BJ (cell line): ENCODE results near the gene TM7SF2. TPM values are rescaled to one million over a fixed set of nuclear protein-coding genes. Genes with fewer than 3 reads are reported as not detected.
A peak's percentile ranks its signal among the peaks of the same experiment; 100 is the strongest.

Source experiments
- CTCF ChIA-PET: fragments of 350-600 bp; formaldehyde crosslinking; extraction: SDS; loops from one replicate; lab custom pipeline; 2021; ENCODE audit warnings: antibody characterized with exemption, inconsistent platforms; lab: Yijun Ruan, JAX
- POLR2A ChIA-PET: fragments of 300-600 bp; sonication (Branson Sonifier 250); formaldehyde crosslinking; extraction: SDS; loops from one replicate; lab custom pipeline; 2021; ENCODE audit warnings: antibody characterized with exemption; lab: Charles Lee
- DNase-seq: peaks from one replicate; pipeline ENCODE4 v3.0.0-alpha.2; 2011; ENCODE audit warnings: low read depth
- H3K27me3 ChIP-seq: 2 replicates; pipeline ENCODE4 v1.6.0; 2011; ENCODE audit warnings: low read length; ENCODE audit not compliant: control insufficient read depth, insufficient read depth
- H3K36me3 ChIP-seq: 2 replicates; pipeline ENCODE4 v1.5.1; 2011; ENCODE audit warnings: low read length; ENCODE audit not compliant: control insufficient read depth, insufficient read depth
- H3K4me3 ChIP-seq: 2 replicates; pipeline ENCODE4 v1.5.1; 2011; ENCODE audit warnings: low read depth, mild to moderate bottlenecking, control low read depth, low read length
- CTCF ChIP-seq: IDR thresholded peaks from 2 replicates; pipeline ENCODE4 v1.5.1; 2011; ENCODE audit warnings: low read depth, mild to moderate bottlenecking, control low read depth, inconsistent platforms, low read length, moderate library complexity; ENCODE audit not compliant: insufficient read depth
- polyA plus RNA-seq: library from polyadenylated mRNA; depleted of rRNA; stranded (reverse); fragments of >200 nt; gene quantifications from 2 replicates; pipeline ENCODE4 v1.2.3, GENCODE V29; 2011

Gene TM7SF2
- polyA plus RNA-seq, 1 experiment: 8.2 TPM

GRCh38 chr11:65107751-65108468 lies 3.8 kb upstream of the TM7SF2 start:
- Histone ChIP-seq H3K27me3 (no peaks in the 10 kb centered on the region), H3K36me3 (peaks cover 7% of the 10 kb centered on the region; the same call in 1 of the 2 replicates), H3K4me3 (no peak overlapping the region)
- CTCF ChIA-PET: interaction anchor here (1.5 to 7.2 kb wide), 4 partner anchors 10 to 93 kb away, joined by 3 to 152 read pairs (median 14); partner anchors contain the start of genes ARL2, FAU, MRPL49 and VPS51
- POLR2A ChIA-PET: no interaction called here
- no peak for TF ChIP-seq CTCF
- no peak for DNase-seq

- ChIA-PET POLR2A (no interaction called here), CTCF (interaction anchor here (0.7 to 7.2 kb wide), 7 partner anchors 10 to 261 kb away, joined by 3 to 152 read pairs (median 11); partner anchors contain the start of genes ARL2, FAU, MRPL49 and VPS51)
- H3K27me3 ChIP-seq: no peaks in the 10 kb centered on the region
- no peak overlapping the region for H3K4me3 ChIP-seq
- H3K36me3 ChIP-seq: peaks cover 7% of the 10 kb centered on the region; the same call in 1 of the 2 replicates
- no peak for DNase-seq
- no peak for TF ChIP-seq CTCF
Measured at GRCh38 chr11:65108469-65109123, 3.1 kb upstream of the TM7SF2 start.

- Histone ChIP-seq H3K4me3 (no peak overlapping the region), H3K36me3 (peaks cover 7% of the 10 kb centered on the region; the same call in 1 of the 2 replicates), H3K27me3 (no peaks in the 10 kb centered on the region)
- TF ChIP-seq CTCF: no peak
- ChIA-PET CTCF (interaction anchor here (0.6 to 7.2 kb wide), 23 partner anchors 7 to 299 kb away, joined by 3 to 152 read pairs (median 5); partner anchors contain the start of genes ARL2, BATF2, CAPN1 and EHD1), POLR2A (no interaction called here)
- DNase-seq: no peak
Measured at GRCh38 chr11:65109231-65110198, 2.2 kb upstream of the TM7SF2 start.

- POLR2A ChIA-PET: no interaction called here
- TF ChIP-seq CTCF: peak; percentile 99
- no peaks in the 10 kb centered on the region for H3K27me3 ChIP-seq
- H3K4me3 ChIP-seq: no peak overlapping the region
- peaks cover 8% of the 10 kb centered on the region; the same call in 1 of the 2 replicates for H3K36me3 ChIP-seq
- no peak for DNase-seq
- CTCF ChIA-PET: interaction anchor here (0.6 to 7.2 kb wide), 28 partner anchors 8 to 934 kb away, joined by 3 to 152 read pairs (median 4); partner anchors contain the start of genes ARL2, BATF2, CAPN1 and EHD1
Measured at GRCh38 chr11:65110354-65110861, 1.3 kb upstream of the TM7SF2 start.
